ENCODE measurements around the gene RALGPS1. TPM values are rescaled to one million over a fixed set of nuclear protein-coding genes. Genes with fewer than 3 reads are reported as not detected.

The RALGPS1 gene
- total RNA-seq = 2.7 TPM in 2 replicates

DNA sequence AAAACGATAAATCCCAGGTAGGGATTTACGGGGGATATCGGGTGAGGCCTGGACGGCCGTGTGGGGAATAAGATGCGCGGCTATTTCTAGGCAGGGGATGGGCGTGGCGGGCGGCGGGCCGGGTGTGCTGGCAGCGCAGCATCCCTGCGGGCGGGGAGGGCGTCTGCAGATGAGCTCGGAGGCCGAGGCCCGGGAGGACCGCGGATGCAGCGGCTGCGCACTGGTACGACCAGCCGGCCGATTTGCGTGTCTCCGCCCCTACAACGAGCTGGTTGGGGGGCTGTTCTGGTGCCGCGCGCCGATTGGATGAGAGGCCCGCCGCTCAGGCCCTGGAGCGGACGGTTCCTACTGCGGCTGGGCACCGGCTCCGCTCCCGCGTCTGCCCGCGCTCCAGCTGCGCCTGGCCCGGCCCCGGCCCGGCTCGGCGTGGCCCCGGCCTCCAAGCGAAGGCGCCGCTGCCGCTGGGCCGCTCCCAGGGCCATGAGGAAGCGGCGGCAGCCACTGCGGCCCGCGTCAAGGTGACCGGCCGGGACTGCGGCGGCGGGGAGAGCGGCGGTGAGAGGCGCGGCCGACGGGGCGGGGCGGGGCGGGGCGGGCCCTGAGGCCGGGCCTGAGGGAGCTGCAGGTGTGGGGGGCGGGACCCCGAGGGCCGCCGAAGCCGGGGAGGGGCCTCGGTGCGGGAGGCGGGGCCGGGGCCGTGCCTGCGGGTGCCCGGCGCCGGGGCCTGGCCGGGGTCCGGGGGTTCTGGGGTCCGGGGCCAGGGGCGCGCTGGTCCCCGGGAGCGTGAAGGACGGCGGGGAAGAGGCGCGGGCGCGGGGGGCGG, at the start of gene RALGPS1:
Gene RALGPS1, plus strand, starts transcription at position 325 of the 823 bp plus-strand sequence. CDS start 47,508 bp downstream, outside the sequence.

DNA sequence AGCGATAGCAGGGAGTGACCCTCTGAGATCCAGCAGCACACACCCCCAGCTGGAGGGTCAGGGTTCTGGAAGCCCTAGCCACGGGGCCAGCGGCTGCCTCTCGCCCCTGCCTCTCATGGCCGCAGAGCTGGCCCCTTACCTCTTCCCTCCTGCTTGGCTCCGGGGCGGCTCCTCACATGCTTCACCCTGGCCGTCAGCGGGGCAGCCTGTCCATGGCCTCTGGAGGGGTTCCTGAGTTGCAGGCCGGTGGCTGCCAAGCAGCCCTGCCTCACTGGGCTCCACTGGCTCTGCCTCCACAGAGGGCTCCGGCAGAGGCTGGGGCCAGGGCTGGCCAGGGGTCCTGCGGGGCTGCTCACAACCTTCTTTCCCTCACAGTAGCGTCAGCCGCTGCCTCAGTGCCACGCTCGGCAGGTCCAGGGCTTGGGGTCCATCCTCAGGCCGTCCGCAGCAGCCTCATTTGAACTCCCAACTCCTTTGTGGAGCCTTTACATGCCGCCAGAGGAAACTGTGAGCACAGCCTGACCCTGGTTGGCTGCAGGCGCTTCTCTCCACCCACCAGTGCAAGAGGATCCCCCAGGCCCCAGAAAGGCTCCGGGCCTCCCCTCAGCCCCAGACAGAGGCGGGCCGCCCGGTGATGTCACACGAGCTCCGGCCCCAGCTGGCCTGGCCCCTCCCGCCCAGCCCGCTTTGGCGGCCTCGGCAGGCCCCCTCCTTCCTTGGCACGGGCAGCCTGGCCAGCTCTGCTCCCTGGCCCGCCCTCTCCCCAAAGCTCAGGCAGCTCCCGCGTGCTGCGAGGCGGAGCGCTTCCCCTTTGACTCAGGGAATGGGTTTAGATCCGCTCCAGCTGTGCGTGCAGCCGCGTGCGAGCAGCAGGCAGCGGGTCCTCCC, 207.8 kb downstream of the RALGPS1 start, which contains the start of gene ANGPTL2:
Gene ANGPTL2, minus strand, starts transcription at position 460 of the 888 bp plus-strand sequence. CDS start 13,904 bp downstream, outside the sequence.

GRCh38 chr9:127264462-127265219, 350.1 kb downstream of the RALGPS1 start, which contains the start of gene GARNL3:
Gene GARNL3, plus strand, starts transcription at chr9:127264774. Its CDS starts 104 bp downstream, at chr9:127264878.

Other genes with a start within 250 kb of the RALGPS1 start
- gene ZBTB43, start 109.7 kb upstream of the RALGPS1 start, total RNA-seq = 9.0 and 10.7 TPM in 2 replicates
- 7.8 and 7.9 TPM in 2 replicates for gene ZBTB34, start 54.1 kb upstream of the RALGPS1 start, total RNA-seq
- gene ANGPTL2, start 207.9 kb downstream of the RALGPS1 start, total RNA-seq = 43.4 and 104 TPM in 2 replicates

Measured in smooth muscle cell of the pulmonary artery (primary cell).